ENCODE data around the gene LRP2. TPM values are rescaled to one million over a fixed set of nuclear protein-coding genes. Genes with fewer than 3 reads are reported as not detected.

LRP2 gene
- total RNA-seq, 2 experiments from 2014 or later: 1.8 to 2.2 TPM

DNA sequence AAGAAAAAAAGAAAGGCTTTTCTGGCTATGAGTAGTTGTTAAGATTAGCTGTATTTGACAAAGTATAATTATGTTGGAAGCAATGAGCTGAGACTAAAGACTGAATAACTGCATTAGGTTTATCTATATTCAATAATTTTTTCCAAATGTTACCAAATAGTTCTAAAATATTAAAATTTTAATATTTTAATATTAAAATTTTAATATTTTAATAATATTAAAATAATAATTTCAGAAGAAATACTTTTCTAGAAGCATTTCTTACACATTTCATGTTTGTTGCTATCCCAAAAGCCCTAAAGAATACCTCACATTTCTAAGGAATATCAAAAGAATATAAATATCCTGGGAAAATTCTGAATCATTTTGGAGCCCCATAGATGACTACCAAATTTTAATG lies 74.7 kb downstream of the LRP2 start:
- ChIA-PET POLR2A (no interaction called here), CTCF (no interaction called here)
- no peak for DNase-seq
- H3K36me3 Mint-ChIP-seq (ENCODE audit: low read depth): no peaks in the 10 kb centered on the region
- H3K27ac Mint-ChIP-seq: no peak overlapping the region
- intact Hi-C loops (cut with micrococcal nuclease): no loop called here
- TF ChIP-seq, protein P1, sequence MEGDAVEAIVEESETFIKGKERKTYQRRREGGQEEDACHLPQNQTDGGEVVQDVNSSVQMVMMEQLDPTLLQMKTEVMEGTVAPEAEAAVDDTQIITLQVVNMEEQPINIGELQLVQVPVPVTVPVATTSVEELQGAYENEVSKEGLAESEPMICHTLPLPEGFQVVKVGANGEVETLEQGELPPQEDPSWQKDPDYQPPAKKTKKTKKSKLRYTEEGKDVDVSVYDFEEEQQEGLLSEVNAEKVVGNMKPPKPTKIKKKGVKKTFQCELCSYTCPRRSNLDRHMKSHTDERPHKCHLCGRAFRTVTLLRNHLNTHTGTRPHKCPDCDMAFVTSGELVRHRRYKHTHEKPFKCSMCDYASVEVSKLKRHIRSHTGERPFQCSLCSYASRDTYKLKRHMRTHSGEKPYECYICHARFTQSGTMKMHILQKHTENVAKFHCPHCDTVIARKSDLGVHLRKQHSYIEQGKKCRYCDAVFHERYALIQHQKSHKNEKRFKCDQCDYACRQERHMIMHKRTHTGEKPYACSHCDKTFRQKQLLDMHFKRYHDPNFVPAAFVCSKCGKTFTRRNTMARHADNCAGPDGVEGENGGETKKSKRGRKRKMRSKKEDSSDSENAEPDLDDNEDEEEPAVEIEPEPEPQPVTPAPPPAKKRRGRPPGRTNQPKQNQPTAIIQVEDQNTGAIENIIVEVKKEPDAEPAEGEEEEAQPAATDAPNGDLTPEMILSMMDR (IDR thresholded peaks at IDR 0.05): no peak
- no peaks in the 10 kb centered on the region for H3K9me3 Mint-ChIP-seq
- H3K27me3 Mint-ChIP-seq: peaks cover 9% of the 10 kb centered on the region
- no peak overlapping the region for H3K4me3 Mint-ChIP-seq
- ATAC-seq: no peak
- no peaks in the 10 kb centered on the region for H3K4me1 Mint-ChIP-seq (ENCODE audit: low read depth)

- no peaks in the 10 kb centered on the region for H3K9me3 Mint-ChIP-seq
- H3K36me3 Mint-ChIP-seq (ENCODE audit: low read depth): no peaks in the 10 kb centered on the region
- TF ChIP-seq, protein P1 (IDR thresholded peaks at IDR 0.05): no peak
- intact Hi-C loops (cut with micrococcal nuclease): no loop called here
- no peak overlapping the region for H3K27ac Mint-ChIP-seq
- CTCF ChIA-PET: no interaction called here
- ATAC-seq (no peak), DNase-seq (no peak)
- no peak overlapping the region for H3K4me3 Mint-ChIP-seq
- H3K27me3 Mint-ChIP-seq: peaks cover 9% of the 10 kb centered on the region
- POLR2A ChIA-PET: no interaction called here
- H3K4me1 Mint-ChIP-seq (ENCODE audit: low read depth): no peaks in the 10 kb centered on the region
Measured at GRCh38 chr2:169286624-169287231, 75.6 kb downstream of the LRP2 start.

- no peak overlapping the region for H3K4me3 Mint-ChIP-seq
- CTCF ChIA-PET: no interaction called here
- ATAC-seq: no peak
Measured at GRCh38 chr2:169285531-169286235, 76.7 kb downstream of the LRP2 start.

GRCh38 chr2:169280502-169280901 lies 81.8 kb downstream of the LRP2 start:
- intact Hi-C loops (cut with micrococcal nuclease): no loop called here
- Mint-ChIP-seq H3K36me3 (ENCODE audit: low read depth) (no peaks in the 10 kb centered on the region), H3K9me3 (no peaks in the 10 kb centered on the region), H3K27me3 (peaks cover 11% of the 10 kb centered on the region), H3K27ac (no peak overlapping the region), H3K4me1 (ENCODE audit: low read depth) (no peaks in the 10 kb centered on the region), H3K4me3 (no peak overlapping the region)
- no peak for ATAC-seq
- ChIA-PET POLR2A (interaction anchor here (0.5 kb wide), 1 partner anchor 41 kb away, joined by 3 read pairs; no protein-coding TSS in a partner anchor), CTCF (no interaction called here)
- DNase-seq: no peak
- TF ChIP-seq, protein P1 (IDR thresholded peaks at IDR 0.05): no peak

More at GRCh38 chr2:169285531-169286235, 76.7 kb downstream of the LRP2 start:
- TF ChIP-seq, protein P1 (IDR thresholded peaks at IDR 0.05): no peak
- Mint-ChIP-seq H3K4me1 (ENCODE audit: low read depth) (no peaks in the 10 kb centered on the region), H3K9me3 (no peaks in the 10 kb centered on the region), H3K27ac (no peak overlapping the region), H3K36me3 (ENCODE audit: low read depth) (no peaks in the 10 kb centered on the region), H3K27me3 (peaks cover 7% of the 10 kb centered on the region)
- intact Hi-C loops (cut with micrococcal nuclease): no loop called here
- POLR2A ChIA-PET: no interaction called here
- no peak for DNase-seq

DNA sequence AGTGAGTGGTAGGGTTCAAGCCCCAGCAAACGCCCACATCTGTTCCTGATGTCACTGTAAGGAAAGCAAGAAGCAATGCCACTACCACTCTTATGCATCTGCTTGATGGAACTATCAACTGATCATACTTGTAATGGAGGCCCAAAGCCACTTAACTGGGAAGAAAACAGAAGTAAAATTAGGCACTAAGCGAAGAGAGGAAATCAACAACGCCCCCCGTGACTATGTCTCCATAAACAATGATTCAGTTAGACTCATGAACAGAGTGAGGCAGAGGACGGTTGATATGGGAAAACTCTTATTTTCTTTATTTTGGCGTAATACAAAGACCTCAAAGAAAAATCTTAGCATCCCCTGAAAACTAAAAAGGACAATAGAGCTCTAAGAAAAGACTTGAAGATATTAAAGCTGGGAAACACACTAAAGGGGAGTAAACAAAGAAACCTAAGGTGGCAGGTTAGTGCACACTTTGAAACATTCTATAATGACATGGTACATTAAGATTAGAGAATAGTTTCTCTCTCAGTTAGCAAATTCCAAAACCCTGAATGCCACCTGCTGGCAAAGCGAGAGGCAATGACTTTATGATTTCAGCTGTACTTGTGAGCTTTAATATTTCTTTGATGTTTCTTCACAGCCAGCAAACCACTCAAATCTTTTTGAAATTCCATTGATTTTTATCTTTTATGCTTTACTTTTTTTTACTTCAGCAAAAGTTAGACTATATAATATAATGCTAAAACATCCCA lies 86.5 kb downstream of the LRP2 start:
- TF ChIP-seq, protein P1 (IDR thresholded peaks at IDR 0.05): no peak
- Mint-ChIP-seq H3K4me3 (no peak overlapping the region), H3K27ac (no peak overlapping the region), H3K9me3 (no peaks in the 10 kb centered on the region), H3K36me3 (ENCODE audit: low read depth) (no peaks in the 10 kb centered on the region), H3K4me1 (ENCODE audit: low read depth) (no peaks in the 10 kb centered on the region), H3K27me3 (peaks cover 6% of the 10 kb centered on the region)
- ATAC-seq (no peak), DNase-seq (no peak)
- ChIA-PET CTCF (interaction anchor here (0.6 to 1.8 kb wide), 5 partner anchors 133 to 1094 kb away, joined by 3 to 4 read pairs (median 3); no protein-coding TSS in a partner anchor), POLR2A (no interaction called here)
- intact Hi-C loops (cut with micrococcal nuclease): no loop called here

Measured in activated CD8-positive, alpha-beta T cell treated with anti-CD3 and anti-CD28 coated beads for 36 hours (primary cell).